H7 (cell line): Measurements from ENCODE around the gene ARHGAP1. TPM values are rescaled to one million over a fixed set of nuclear protein-coding genes. Genes with fewer than 3 reads are reported as not detected.
"Not testable (repeated sequence)": the region's sequence is repeated elsewhere in the genome, so short reads cannot be mapped to it uniquely, and the experiment has no call there.

Experiments used
- DNase-seq: peaks from one replicate; pipeline ENCODE4 v3.0.0; 2012
- H3K27me3 ChIP-seq: 2 replicates; pipeline ENCODE4 v1.6.0; 2011; ENCODE audit warnings: mild to moderate bottlenecking, low read length; ENCODE audit not compliant: control insufficient read depth, insufficient read depth
- H3K36me3 ChIP-seq: replicated peaks from 2 replicates; pipeline ENCODE4 v1.5.1; 2011; ENCODE audit warnings: low read length; ENCODE audit not compliant: control insufficient read depth, insufficient read depth
- H3K4me3 ChIP-seq: 2 replicates; pipeline ENCODE4 v1.5.1; 2011; ENCODE audit warnings: low read depth, mild to moderate bottlenecking, control low read depth, low read length, moderate library complexity; ENCODE audit not compliant: insufficient read depth
- total RNA-seq: library from RNA; depleted of rRNA; stranded (reverse); fragments of >200 nt; shearing (Covaris generic); gene quantifications from 2 replicates; pipeline ENCODE4 v1.2.3, GENCODE V29; 2014

Gene ARHGAP1
- total RNA-seq, 1 experiment from 2014 or later = 30.8 TPM

DNA sequence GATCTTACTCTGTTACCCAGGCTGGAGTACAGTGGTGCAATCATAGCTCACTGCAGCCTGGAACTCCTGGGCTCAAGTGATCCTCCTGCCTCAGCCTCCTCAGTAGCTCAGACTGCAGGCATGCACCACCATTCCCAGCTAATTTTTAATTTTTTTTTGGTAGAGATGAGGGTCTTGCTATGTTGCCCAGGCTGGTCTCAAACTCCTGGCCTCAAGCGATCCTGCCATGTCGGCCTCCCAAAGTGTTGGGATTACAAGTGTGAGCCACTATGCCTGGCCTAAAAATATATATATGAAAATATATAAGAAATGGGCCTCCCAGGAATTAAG lies 17.4 kb upstream of the ARHGAP1 start:
- H3K36me3 ChIP-seq, DNase-seq, H3K27me3 ChIP-seq, H3K4me3 ChIP-seq: not testable (repeated sequence)

DNA sequence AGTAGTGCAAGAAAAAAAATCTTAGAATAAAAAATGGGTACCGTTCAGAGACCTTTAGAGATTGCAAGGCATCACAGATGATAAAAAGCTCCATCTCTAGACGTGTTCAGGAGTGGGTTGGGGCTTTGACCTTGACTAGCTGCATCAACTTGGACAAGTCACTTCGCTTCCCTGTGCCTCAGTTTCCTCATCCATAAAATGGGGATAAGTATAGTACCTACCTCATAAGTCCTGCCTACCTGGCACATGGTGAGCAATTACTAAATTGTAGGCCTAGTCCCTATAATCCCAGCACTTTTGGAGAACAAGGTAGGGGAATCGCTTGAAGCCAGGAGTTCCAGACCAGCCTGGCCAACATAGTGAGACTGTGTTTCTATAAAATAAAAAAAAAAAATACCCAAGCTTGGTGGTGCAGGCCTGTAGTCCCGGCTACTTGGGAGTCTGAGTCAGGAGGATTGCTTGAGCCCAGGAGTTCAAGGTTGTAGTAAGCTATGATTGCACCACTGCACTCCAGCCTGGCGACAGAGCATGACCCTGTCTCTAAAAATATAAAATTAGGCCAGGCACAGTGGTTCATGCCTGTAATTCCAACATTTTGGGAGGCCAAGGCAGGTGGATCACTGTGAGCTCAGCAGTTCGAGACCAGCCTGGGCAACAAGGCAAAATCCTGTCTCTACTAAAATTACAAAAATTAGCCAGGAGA lies 12.6 kb upstream of the ARHGAP1 start:
- Histone ChIP-seq H3K36me3 (no peaks in the 10 kb centered on the region), H3K27me3 (no peaks in the 10 kb centered on the region), H3K4me3 (no peak overlapping the region)
- no peak for DNase-seq

DNA sequence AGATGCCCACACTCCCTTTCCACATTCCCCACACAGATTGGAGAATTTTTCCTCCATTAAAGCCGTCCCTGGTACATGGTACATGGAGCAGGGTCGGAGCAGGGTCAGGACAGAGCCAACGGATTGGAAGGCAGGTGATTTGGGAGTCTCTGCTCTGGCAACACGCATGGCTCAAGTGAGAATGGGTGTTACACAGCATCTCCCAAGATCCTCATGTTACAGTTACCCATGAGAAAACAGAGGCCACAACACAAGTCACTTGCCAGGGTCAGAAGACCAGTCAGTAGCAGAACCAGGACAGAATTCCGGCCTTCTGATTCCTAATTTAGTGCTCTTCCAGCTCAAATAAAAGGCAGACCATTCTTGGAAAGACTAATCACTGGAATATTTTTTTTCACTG lies 10.9 kb upstream of the ARHGAP1 start:
- DNase-seq = no peak
- Histone ChIP-seq H3K27me3 (no peaks in the 10 kb centered on the region), H3K36me3 (no peaks in the 10 kb centered on the region), H3K4me3 (no peak overlapping the region)

DNA sequence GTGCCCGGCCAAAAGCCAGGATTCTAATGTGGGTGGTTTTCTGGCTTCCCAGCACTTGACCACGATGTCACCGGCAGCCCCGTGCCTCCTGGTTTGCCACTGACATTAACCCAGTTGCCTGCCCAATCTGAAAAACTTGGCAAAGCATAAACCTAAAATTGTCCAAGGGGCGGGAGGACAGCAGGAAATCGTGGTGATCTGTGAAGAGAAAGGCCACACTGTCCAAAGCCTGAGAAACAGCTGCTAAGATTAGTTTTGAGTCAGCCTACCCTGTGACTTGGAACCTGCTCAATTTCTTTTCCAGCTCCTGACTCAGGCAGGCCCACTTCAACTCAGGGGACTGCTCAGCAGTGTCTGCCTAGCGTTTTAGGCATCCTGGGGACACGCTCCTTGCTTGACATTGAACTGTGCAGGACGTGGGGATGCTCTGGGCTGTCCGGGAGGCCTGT lies 10.4 kb upstream of the ARHGAP1 start:
- Histone ChIP-seq H3K4me3 (no peak overlapping the region), H3K27me3 (no peaks in the 10 kb centered on the region), H3K36me3 (peaks cover 1% of the 10 kb centered on the region)
- DNase-seq = no peak

DNA sequence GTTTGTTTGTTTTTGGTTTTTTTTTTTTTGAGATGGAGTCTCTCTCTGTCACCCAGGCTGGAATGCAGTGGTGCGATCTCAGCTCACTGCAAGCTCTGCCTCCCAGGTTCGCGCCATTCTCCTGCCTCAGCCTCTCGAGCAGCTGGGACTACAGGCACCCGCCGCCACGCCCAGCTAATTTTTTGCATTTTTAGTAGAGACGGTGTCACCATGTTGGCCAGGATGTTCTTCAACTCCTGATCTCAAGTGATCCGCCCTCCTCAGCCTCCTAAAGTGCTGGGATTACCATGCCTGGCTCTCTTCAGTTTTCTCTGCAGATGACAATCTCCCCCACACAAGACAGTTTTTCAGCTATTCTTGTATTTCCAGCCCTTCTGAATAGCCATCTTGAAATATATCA lies 8.9 kb upstream of the ARHGAP1 start:
- not testable (repeated sequence) for H3K36me3 ChIP-seq, H3K27me3 ChIP-seq, H3K4me3 ChIP-seq

DNA sequence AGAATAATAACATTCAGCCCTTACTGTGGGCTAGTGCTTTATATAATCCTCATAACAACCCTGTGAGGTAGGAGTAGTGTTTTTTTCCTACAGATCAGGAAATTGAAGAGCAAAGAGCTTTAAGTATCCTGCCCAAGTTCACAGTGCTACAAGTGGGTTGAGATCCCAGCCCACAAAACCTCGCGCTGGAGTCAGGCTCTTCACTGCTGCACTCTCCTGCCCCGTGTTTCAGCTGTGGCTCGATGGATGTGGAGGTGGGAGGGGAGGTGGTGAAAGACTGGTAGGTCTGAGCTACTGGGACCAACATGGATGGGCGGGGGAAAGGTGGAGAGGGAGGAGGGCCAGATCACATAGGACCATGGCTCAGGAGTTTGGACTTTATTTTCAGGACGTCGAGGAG lies 6.5 kb upstream of the ARHGAP1 start:
- no peak for DNase-seq
- Histone ChIP-seq H3K27me3 (no peaks in the 10 kb centered on the region), H3K4me3 (no peak overlapping the region), H3K36me3 (peaks cover 24% of the 10 kb centered on the region)

More for the DNA sequence above, 8.9 kb upstream of the ARHGAP1 start:
- not testable (repeated sequence) for DNase-seq

DNA sequence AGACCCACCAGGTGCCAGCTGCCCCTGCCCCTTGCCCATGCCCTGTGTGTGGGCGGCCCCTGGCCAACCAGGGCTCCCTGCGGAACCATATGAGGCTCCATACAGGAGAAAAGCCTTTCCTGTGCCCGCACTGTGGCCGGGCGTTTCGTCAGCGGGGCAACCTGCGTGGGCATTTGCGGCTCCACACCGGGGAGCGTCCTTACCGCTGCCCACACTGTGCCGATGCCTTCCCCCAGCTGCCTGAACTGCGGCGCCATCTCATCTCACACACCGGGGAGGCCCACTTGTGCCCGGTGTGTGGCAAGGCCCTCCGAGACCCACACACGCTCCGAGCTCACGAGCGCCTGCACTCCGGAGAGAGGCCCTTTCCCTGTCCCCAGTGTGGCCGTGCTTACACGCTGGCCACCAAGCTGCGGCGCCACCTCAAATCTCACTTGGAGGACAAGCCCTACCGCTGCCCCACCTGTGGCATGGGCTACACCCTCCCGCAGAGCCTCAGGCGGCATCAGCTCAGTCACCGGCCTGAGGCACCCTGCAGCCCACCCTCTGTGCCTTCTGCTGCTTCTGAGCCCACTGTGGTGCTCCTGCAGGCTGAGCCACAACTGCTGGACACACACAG lies 4.8 kb upstream of the ARHGAP1 start:
- DNase-seq = no peak
- peaks cover 24% of the 10 kb centered on the region for H3K36me3 ChIP-seq
- no peaks in the 10 kb centered on the region for H3K27me3 ChIP-seq
- no peak overlapping the region for H3K4me3 ChIP-seq

DNA sequence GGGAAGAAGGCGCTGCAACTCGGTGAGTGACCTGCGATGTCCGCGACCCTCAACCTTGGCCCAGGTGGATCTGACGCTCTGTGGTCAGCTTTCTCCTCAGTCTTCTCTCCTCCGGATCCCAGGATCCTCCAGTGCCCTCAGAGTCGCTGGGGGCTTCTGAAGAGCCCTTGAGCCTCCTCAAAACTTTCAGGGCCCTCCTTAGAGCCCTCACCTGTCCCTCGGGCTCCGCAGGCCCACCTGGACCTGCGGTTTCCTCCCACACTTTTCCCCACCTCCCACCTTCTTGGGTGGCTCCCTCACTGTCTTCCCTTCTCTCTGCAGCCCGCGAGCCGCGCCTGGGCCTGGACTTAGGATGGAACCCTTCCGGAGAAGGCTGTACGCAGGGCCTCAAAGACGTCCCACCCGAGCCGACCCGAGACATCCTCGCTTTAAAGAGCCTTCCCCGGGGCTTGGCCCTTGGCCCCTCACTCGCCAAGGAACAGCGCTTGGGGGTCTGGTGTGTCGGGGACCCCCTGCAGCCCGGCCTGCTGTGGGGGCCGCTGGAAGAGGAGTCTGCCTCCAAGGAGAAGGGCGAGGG lies 747 bp upstream of the ARHGAP1 start:
- DNase-seq = peak; percentile 58
- Histone ChIP-seq H3K36me3 (peaks cover 24% of the 10 kb centered on the region), H3K27me3 (no peaks in the 10 kb centered on the region), H3K4me3 (peak overlapping the region; percentile 80)

DNA sequence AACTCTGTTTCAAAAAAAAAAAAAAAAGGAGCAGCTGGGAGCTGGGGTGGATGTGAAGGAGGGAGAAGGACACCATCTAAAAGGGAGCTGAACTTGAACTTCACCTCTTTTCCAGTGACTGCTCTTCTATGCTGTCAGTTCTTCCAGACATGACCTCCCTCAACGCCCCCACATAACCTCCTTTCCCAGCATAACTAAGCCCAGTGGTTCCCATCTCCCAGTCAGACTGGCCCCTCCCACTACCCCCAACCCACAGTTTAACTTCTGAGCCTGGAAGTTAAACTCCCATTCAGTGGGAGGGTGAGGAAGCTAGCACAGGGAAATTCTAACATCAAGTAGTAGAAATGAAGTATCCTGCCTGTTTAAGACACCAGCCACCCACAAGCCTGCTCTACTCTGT lies 1.8 kb downstream of the ARHGAP1 start:
- H3K36me3 ChIP-seq = peaks cover 12% of the 10 kb centered on the region
- no peaks in the 10 kb centered on the region for H3K27me3 ChIP-seq
- no peak overlapping the region for H3K4me3 ChIP-seq
- no peak for DNase-seq

DNA sequence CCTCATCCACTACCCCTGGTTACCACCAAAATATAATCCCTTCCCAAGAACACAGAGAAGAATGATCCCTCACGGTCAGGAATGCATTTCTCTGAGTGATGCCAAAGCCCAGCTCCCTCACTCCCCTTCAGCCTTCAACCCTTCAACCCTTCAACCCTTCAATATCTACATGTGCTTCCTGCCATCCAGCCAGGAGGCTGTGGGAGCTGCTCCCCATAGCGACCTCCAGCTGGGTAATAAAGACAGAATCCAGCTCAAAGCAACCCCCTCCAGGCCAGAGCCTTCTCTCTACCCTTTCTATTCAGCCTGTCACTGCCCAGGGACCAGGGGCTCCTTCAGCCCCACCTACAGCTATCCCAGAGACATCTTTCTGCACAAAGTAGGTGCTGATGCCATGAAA lies 2.7 kb downstream of the ARHGAP1 start:
- Histone ChIP-seq H3K4me3 (no peak overlapping the region), H3K36me3 (peaks cover 7% of the 10 kb centered on the region), H3K27me3 (no peaks in the 10 kb centered on the region)
- DNase-seq = no peak

DNA sequence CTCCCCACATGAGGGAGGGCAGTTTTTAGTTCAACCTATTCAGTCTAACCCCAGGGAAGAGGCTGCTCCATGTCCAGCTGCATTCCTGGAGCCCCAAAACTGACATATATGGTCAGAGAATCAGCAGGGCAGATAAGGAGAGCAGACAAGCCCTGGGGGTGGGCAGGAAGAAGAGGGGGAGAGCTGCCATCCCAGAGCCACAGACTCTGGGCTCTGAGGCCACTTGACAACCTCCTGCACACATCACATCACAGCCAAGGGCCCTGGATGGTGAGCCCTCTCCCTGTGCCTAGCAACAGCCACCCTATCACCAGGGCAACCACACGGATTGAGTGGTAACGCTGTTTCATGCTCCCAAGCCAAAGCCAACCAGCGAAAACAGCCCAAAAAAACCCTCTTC lies 3.1 kb downstream of the ARHGAP1 start:
- Histone ChIP-seq H3K27me3 (no peaks in the 10 kb centered on the region), H3K4me3 (no peak overlapping the region), H3K36me3 (peaks cover 3% of the 10 kb centered on the region)
- no peak for DNase-seq

DNA sequence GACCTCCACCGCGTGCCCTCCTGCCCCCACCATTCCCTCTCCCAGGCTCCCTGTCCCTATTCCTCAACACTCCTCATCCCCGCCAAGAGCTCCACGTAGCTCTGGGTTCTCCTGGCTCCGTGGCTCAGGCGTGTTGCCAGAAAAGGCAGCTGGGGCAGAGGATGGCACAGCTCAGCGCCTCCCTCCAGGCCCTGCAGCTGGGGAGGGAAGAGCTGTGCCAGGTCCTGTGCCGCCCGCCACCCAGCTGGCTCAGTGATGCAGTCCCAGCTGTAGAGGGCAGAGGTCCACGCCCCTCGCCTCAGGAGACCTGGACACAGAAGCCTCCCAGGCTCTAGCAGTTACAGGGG lies 4.2 kb downstream of the ARHGAP1 start:
- Histone ChIP-seq H3K36me3 (peaks cover 2% of the 10 kb centered on the region), H3K27me3 (no peaks in the 10 kb centered on the region)
- DNase-seq = no peak

DNA sequence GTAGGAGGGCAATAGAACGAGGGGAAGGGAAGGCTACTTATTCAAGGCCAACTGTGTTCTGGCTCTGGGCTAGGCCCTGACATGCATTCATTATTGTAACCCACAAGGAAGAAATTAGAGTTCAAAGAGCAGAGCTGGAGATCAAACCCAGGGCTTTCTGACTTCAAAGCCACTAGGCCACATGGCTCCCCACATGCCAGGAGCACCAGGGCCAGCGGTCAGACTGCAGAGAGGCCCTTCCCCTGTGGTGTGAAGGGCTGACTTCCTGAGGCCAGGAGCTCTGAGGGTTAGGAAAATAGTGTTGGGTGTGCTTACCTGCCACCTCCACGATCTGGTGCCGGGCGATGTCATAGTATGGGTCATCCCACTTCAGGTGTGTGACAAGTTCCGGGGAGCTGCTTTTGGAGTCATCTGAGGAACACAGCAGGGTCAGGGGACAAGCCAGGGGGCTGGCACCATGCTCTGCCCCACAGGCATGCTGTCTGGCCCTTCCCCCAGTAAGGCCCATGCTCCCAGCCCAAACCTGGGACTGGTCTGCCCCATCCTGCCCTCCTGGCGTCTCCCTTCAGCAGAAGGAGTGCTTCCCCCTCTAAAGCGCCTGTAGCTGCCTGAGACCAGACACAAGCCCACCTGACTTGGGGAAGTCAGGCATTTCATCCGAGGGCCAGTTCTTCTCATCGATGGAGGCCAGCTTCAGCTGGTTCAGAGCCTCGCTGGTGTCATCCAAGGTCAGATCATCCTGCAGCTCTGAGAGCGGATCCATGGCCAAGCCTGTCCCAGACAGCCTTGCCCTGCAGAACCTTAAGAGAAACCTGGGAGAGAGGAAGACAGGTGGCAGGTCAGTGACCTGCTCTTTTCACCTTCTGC lies 4.8 kb downstream of the ARHGAP1 start:
- Histone ChIP-seq H3K27me3 (no peaks in the 10 kb centered on the region), H3K4me3 (no peak overlapping the region), H3K36me3 (peaks cover 2% of the 10 kb centered on the region)
- DNase-seq = no peak

More for the DNA sequence above, 4.2 kb downstream of the ARHGAP1 start:
- no peak overlapping the region for H3K4me3 ChIP-seq

DNA sequence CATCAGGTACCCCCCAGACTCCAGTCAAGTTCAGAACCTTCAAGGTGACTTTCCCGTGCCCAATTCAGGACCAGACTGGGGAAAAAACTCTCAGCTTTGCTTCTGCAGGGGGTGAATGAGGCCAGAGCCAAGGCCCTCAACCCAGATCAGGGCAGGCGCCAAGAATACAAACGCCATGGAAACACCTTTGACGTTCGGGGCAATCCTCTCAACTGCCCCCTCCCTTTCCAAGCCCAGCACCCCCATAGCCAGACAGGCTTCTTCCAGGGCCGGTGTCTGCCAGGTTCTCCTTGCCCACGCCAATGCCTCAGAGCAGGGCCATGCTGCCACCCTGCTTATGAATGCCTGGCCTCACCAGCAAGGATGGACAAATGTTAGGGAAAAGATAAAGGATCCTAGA lies 5.8 kb downstream of the ARHGAP1 start:
- no peak for DNase-seq
- Histone ChIP-seq H3K27me3 (no peaks in the 10 kb centered on the region), H3K4me3 (no peak overlapping the region), H3K36me3 (peaks cover 2% of the 10 kb centered on the region)

DNA sequence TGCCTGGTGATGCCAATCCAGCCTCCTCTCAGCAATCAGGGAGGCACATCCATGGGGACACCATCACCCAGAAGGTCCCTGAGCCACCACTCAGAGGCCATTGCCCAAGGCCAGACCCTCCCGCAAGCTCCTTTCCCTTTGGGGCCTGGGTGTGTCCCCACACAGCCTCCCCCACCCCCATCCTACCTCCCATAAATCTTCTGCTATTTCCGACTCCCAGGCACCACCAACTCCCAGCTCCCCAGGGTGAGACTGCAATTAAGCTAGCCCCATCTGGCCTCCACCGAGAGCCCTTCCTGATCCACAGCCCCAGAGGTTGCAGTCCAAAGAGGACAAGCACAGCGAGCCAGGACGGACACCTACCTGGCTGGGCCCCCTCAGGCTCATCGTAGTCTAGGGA lies 6.3 kb downstream of the ARHGAP1 start:
- Histone ChIP-seq H3K36me3 (peaks cover 2% of the 10 kb centered on the region), H3K27me3 (no peaks in the 10 kb centered on the region), H3K4me3 (no peak overlapping the region)
- no peak for DNase-seq
